COLO829 (cell line): ENCODE data around the gene PTTG1.
A peak's percentile ranks its signal among the peaks of the same experiment; 100 is the strongest.

Experiments used
- DNase-seq: peaks from one replicate; pipeline ENCODE4 v3.0.0; 2012; ENCODE audit warnings: low spot score

PTTG1 gene

DNA sequence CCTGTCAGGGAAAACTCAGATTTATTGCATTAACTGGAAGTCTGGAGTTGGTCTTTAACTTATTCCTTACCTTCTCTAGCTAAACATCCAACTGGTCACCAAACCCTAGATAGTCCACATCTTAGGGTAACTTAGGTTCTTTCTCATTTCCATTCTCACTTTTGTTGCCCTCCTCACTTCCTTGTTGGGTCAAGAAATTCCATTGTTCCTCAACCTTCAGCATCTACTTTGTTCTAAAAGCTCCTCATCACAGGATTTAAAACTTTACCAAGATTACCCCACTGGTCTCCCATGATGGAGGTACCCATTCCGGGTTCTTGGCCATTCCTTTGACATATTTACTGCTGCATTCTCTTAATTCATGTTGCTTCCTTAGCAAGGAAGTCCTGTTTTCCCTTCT, 32.1 kb downstream of the PTTG1 start:
- DNase-seq, result no peak

DNA sequence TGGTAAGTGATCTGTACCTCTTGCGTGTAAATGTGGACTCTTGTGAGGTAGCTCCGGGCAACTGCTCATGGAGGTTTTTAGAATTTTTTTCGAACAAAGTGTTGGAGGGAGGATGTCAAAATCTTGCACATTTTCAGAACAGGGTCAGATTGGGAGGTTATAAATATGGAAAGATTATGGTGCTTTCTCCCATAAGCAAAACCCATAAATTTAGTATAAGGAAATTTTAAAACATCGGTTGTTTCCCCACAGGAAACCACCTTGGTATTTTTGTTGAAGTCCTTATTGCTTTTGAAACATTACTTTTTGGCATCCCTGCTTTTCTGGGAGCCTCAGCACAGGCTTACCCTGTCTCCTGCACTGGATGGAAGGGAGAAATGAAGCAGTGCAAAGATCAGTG, 33.9 kb downstream of the PTTG1 start:
- DNase-seq, result no peak

DNA sequence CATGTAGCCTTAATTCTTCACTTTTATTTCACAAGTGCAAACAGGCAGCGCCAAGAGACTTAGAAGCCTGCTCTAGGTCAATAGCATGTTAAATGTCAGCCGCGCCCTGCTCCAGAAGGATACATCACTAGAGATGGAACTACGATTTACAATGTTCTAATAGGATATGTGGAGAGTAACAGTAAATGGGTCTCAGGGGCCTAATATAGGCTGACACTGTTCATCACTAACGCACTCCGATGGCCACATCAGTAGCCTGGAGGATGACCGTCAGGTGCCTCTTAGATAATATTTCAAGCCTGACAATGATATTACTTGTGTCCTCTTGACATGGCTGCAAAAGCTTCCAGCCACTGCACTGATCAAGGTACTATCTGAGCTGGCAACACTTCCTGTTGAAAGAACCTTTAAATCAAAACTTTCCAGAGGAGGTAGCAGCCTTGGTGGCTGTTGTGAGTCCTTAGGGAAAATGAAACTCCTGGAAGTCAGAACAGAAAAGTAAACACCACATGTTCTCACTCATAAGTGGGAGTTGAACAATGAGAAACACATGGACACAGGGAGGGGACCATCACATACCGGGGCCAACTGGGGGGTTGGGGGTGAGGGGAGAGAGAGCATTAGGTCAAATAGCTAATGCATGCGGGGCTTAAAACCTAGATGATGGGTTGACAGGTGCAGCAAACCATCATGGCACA, 35.0 kb downstream of the PTTG1 start:
- DNase-seq, result no peak

DNA sequence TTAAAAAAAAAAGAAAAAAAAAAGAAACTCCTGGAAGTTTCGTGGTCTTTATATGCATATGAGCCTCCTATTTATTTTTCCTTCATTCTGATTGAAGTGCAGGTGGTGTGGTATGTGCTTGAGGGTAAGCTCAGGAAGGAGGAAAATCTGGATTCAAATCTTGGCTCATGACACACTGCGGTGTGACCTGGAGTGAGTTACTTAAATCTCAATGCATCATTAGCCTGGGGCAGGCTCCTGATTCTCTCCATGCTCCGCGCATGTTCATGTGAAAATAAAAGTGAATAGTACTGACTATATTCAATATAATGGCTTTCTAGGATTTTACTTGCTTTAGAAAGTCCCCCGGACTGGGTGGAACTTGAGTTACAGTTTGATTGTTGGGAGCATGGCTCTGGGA, 35.6 kb downstream of the PTTG1 start:
- no peak for DNase-seq

DNA sequence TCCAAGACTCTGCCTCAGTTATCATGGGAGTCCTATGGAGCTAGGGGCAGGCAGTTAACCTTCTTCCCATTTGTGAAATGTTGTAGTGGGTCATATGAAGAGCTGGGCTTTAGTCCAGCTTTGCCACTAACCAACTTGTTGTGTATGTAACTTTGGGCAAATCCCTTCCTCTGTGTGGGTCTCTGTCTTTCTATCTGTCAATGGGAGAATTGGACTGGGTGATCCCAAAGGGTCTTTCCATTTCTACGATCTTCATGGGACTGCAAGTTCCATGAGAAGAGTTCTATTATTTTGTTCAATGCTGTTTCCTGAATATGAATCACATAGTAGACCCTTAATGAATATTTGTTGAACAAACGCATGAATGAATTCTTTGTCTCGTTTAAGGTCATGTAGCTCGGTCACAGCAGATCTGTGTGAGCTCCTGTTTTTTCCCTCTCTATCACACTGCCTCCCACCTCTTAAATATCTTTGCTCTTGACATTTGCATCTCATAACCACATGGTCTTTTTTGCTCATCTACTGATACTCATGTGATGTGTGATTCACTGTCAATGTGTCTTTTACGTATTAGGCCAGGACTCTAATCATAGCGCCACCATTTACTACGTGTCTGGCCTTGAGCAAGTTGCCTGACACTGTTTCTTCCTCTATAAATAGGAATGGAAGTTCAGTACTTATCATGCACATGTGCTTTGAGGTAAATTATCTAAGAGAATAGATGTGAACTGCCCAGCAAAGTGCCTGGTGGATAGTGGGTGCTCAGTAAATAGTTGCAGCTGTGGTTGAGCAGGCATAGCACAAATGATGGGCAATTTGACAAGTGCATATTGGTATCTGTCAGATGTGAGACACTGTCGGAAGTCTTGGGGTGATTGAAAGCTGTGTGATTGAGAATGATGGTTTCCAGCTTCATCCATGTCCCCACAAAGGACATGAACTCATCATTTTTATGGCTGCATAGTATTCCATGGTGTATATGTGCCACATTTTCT, 37.4 kb downstream of the PTTG1 start:
- DNase-seq, result peak; percentile 90

DNA sequence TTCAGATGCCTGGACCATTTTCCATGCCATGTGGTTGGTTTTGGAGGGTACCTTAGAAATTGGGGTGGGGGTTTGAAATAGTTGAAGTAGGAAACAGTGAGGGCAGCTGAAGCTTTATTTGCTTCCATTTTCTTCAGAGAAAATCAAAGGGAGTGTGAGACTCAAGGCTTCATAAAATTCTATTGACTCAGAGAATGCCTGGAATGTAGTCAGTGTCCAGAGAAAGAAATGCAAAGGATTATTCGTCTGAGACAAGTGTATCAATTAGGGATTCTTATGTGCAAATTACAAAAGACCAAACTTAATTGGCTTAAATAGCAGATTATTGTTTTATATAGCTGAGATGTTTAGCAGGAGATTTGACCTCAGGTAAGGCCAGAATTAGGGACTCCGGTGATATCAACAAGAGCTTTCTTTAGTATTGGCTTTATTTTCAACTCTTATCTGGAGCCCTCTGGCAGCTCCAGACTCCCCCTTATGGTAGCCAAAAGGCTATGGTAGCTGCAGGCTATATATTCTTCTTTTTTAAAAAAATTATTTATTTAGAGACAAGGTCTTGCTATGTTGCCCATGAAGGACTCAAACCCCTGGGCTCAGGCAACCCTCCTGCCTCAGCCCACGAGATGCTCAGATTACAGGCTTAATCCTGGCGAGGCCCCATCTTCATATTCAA, 38.9 kb downstream of the PTTG1 start:
- no peak for DNase-seq

DNA sequence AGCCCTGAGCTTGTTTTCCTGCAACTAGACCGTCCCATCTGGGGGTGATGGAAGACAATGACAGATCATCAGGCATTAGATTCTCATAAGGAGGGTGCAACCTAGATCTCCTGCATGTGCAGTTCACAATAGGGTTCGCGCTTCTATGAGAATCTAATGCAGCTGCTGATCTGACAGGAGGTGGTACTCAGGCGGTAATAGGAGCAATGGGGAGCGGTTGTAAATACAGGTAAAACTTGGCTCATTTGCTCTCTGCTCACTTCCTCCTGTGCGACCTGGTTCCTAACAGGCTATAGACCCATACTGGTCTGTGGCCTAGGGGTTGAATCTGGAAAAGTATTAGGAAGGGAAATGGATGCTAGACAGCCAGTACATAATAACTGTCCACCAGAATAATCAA, 39.7 kb downstream of the PTTG1 start:
- no peak for DNase-seq

DNA sequence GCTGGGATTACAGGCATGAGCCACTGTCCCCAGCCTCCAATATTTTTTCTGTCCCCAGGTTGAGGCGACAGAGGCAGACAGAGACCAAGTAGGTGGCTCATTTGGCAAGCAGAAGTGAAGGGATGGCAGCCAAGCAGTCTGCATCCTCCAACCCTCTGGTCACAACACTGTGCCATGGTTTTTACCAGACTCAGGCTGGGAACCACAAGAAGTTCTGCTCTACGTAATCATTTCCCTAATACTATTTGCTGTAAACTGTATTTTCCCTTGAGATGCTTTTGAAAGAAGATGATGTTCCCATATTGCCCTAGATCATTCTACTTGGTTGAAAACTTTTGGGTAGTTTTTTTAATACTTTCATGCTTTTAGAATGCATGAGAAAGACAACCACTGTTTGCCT, 40.5 kb downstream of the PTTG1 start:
- no peak for DNase-seq

DNA sequence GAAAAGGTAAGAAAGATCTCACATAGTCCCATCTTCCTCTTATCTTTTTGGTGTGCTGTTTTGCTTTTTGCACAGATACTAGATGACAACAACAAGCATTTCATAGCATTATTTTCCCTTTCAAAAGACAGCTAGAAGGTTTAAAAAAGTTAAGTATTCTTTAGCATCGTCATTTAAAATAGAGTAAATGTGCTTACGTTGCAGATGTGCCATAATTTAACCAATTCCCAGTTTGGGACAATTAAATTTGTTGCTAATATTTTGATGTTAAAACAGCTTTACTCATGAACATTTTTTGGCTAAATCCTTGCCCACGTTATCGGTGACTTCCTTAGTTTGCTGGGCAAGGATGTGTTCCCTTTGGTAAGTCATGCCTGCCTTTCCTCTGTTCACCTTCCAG, 41.6 kb downstream of the PTTG1 start:
- no peak for DNase-seq

DNA sequence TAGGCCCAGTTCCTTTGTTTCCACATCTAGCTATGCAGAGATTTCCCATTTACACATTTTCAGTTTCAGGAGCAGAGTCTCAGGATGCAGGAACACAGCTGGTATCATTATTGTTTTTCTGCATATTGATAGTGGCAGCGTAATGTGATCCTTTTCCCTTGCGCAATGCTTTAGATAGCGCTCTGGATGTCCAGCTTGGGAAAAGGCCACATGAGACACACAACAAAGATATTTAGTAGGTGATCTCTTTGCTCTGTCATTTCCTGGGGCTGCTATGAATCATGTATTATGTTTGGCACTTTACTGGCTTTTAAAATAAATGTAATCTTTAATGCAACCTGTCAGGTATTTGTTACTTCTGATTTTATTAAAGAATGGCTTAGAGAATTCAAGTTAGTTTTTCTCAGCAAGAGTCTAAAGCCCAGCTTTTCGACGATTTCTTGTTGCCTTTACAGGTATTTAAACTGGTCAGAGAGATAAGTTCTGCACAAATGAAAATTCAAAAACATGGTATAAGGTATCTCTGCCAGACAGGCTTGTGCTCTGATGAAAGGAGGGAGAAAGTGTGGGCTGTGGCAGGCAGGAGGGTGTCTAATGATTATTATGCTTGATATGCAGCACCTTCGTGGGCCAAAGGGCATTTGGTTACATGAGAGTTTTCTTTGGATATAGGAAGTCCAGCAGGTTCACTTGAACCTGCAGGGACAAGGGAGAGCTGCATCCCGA, 42.2 kb downstream of the PTTG1 start:
- DNase-seq, result no peak

DNA sequence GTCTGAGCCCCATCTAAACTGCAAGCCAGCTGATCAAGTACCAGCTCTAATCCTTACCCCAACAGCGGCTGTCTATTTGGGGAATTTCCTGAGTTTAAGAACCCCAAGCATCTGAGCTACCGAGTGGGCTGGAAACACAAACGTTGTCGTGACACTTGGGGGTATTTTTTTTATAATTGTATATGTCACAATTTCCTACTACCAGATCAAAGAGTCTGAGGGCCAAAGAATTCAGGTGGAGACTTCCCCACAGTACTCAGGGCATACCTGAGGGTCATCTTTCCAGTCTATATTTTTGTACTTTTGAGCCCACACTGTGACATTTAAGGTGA, 42.8 kb downstream of the PTTG1 start:
- no peak for DNase-seq

DNA sequence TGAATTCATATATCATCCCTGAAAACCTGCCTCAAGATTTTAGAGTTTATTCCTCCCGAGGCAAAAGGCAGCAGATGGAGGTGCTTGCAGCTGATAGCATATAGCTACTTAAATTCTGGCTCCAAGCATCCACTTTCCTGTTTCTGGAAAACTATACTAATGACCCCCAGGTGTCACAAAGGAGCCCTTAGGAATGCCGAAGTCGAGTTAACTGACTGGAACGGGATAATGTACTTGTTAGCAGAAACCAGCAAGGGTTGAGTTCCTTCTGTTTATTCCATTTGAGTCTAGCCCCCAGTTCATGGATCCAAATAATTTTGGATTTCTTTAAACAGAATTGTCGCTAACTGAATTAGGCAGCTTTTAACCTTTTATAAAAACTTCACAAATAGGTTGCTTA, 44.5 kb downstream of the PTTG1 start:
- DNase-seq, result no peak

DNA sequence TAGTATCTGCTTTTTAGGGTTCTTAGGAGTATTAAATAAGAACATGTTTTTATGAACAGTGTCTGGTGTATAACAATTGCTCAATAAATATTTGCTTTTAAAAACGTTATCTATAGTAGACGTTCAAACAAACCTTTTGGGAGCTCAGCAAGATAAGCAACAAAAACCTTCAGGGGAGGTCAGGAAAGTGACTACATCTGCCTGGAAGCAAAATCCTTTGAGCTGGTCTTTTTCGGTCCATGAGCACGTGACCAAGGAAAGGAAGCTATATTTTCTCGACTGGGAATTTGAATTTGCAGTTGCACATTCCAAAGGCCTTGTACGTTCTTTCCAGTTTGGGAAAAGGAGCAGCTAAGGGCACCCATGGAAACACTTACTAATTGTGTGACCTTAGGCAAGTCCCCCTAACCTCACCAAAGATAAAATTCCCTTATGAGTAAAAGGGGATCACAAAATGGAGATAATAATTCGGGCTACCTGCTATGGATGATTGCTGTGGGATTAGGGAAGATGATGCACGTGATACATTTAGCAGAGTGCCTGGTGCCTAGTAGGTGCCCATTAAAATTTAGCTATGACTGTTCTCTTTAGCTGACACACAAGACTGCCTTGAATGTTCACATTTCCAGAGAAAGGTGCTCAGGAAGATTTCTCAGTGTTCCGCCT, 45.4 kb downstream of the PTTG1 start:
- no peak for DNase-seq

DNA sequence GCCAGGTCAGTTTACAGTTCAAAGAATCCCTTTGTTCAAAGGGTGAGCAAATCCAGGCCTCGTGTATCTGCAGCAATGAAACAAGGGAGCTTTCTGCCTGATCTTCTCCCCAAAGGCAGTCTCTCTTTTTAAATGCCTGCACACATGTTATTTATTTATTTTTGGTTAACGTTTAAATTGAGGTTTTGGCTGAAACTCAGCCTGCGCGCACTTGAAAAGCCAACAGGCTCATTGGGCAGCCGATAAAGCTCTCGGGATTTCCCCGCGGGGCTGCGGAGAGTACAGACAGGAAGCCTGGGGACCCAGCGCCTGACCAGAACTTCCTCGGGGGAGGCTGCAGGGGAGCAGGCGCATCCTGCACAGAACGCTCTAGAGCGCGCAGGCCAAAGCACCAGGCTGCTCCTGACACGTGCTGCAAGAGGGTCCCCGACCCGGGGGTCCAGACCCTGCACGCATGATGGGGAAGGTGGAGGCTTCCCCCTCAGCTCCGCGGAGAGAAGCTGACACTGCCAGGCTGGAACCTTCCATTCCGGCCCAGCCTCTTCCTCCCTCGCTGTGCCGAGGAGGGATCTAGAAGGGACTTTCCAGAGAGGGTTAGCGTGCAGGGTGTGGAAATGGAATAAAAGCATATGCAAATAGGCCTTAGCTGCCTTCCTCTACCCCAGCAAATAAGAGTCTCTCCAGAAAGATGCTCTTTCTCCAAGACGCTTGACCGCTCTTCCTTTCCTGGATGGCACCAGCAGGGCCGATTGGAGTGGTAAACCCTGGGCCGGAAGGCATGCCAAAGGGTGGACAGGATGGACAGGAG, 46.1 kb downstream of the PTTG1 start:
- peak; percentile 60 for DNase-seq

DNA sequence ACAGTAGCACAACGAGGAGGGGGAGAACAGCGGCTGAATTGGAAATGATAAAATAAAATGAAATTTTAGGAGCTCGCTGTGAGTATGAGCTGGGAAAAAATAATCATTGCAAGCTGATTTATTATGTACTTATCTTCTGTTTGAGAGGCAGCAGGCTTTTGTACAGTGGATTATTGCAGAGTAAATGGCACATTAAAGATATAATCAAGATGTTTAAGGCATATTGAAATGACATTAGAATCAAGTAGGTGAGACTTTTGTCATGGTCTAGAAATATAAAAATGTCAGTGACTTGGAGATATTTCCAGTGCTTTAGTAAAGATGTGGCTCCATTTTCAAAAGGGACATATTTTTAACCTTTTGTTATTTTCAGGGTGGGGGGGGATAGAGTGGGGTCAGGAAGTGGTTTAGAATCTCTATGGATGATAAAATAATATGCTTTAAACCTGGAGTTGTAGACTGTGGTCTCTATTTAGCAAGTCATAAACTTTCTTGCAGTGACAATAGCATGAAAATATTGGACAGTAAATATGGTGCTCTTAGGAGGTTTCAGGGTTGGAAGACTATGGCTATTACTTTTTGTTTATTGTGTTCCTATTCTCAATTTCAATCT, 46.8 kb downstream of the PTTG1 start:
- no peak for DNase-seq

DNA sequence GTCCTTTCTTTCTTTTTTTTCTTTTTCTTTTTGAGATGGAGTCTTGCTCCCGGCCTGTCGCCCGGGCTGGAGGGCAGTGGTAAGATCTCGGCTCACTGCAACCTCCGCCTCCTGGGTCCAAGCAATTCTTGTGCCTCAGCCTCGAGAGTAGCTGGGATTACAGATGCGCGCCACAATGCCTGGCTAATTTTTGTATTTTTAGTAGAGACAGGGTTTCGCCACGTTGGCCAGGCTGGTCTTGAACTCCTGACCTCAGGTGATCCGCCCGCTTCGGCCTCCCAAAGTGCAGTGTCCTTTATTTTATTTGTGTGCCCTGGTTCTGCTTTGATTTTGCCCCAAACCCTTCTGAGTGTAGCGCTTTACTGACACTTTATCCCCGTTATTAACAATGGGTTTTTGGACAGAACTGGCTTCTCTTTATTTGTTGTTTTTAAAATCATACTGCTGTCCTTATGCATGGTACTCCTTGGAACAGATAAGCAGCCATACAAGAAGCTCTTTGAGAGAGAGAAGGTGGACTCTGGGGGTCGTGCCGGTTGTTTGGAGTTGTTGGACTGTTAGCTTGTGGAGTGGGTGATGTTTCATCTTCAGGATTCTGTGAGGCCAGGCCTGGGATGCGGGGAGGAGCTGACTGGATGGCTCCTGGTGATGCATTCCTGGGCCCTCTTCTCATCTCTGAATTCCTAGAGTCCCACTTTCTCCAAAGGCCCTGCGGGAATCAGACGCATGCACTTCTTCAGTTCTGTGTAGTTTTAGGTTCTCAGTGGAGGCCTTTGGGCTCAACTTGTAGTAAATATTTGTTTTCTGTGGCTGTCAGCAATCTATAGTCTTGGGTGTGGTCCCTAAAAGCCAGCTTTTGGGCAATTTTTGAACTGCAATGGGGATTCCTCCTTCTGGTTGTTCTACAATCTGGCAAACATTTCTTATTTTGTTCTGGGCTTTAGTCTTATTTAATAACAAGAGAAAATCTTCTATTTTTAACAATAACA, 47.8 kb downstream of the PTTG1 start:
- DNase-seq, result no peak

DNA sequence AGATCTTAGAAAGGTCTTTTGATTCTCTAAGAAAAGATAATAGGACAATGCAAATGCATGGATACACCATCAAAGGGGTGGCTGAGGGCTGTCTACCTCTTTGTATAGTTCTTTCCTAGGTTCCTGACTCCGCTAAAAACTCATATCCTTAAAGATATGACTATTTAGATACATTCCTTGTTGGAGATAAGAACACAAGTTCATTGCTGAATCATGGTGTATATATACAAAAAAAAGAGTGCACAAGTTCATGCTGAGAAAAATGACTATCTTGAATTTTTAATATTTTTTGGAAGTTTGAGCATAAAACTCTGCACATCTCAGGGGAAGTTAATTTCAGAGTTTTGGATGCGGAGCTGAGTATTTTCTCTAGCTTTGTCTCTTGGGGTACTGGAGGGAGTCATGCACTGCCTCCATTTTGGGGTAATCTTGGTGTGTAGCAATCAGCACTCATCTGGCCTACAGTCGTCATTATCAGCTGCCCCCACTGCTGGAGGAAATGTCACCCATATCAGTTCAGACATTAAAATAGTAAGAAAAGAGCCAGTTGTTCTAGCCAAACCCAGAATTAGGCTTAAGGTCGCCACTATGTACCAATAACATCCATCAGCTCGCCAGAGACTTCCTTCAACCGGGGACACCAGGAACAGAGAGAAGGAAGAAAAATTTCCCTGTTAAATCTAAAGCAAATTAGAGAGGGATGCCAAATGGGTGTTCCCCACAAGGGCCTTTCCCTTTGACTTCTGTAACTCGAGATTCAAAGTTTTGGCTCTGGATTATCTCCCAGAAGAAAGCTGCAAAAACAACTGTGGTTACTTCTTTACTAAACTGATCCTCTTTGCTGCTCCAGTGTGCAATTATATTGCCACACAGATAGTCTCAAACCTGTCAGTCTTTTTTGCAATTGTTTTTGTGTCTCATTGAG, 49.0 kb downstream of the PTTG1 start:
- no peak for DNase-seq

DNA sequence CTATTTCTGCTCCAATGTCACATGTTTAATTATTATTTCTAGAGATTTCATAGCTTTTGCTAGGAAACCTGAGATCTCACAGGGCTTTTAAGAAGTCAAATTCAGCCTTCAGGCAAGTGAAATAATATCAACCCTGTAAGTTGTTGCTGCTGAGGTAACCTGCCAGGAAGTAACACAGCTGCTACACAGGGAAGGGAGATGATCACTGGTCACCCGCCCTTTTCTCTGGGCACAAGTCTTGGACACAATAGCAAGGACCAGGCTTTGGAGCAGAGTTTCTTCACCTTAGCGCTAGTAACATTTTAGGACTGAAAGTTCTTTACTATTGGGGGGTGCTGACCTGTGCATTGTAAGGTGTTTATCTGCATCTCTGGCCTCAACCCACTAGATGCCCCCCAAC, 50.1 kb downstream of the PTTG1 start:
- no peak for DNase-seq
